ENCODE measurements around the gene DNAH17. TPM values are rescaled to one million over a fixed set of nuclear protein-coding genes. Genes with fewer than 3 reads are reported as not detected.

Gene DNAH17
- total RNA-seq, 1 donor from 2014 or later = 2.0 TPM

DNA sequence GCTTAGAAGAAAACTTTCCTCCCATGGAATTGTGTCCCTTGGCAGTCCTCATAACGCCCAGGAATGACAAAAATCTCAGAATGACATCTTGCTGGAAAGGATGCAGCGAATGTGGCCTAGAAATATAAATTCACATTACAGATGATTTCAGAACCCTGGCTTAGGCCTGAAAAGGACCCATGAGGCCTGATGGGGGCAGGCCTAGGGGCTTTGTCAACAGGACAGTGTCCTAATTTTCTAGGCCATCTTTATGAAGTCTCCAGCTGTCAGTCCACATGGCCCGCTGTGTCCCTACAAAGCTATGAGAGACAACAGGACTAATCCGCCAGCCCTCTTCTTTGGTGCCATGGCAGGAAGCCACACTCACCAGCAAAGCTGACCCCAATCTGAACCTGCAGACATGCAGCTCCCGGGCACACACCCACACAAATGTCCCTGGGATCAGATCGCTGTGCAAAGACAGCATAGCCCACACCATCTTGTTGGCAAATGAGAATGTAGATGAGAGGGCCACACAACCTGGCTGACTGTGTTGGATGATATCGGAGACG, 40.4 kb upstream of the DNAH17 start:
- H3K27ac ChIP-seq = no peak overlapping the region

DNA sequence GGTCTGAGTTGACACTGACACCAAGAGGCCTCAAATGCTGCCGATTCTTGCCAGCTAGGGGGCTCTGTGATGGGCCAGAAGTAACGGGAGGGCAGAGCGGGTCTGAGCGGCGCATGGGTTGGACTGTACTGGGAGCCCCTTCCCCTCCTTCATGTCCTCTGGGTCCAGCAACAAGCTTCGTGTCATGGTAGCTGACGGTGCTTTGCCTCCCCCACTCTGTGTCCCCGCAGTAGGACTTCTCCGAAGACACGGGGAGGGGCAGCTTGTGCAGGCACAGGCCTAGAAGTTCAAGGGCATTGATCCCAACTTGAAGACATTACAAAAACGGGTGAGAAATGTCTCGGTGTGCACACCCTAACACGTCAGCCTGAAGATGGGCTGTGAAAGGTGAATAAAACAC, 39.8 kb upstream of the DNAH17 start:
- Histone ChIP-seq H3K4me3 (no peak overlapping the region), H3K27me3 (no peaks in the 10 kb centered on the region), H3K9me3 (no peaks in the 10 kb centered on the region), H3K27ac (no peak overlapping the region), H3K4me1 (no peaks in the 10 kb centered on the region), H3K36me3 (no peaks in the 10 kb centered on the region)
- no peak for DNase-seq (ENCODE audit: extremely low spot score in 2 of 2)
- TF ChIP-seq POLR2AphosphoS5 (IDR thresholded peaks at IDR 0.05; ENCODE audit: insufficient read depth in 1 of 2, low read depth in 1 of 2) (no peak), POLR2A (IDR thresholded peaks at IDR 0.05) (no peak)
- TF ChIP-seq, protein P1, sequence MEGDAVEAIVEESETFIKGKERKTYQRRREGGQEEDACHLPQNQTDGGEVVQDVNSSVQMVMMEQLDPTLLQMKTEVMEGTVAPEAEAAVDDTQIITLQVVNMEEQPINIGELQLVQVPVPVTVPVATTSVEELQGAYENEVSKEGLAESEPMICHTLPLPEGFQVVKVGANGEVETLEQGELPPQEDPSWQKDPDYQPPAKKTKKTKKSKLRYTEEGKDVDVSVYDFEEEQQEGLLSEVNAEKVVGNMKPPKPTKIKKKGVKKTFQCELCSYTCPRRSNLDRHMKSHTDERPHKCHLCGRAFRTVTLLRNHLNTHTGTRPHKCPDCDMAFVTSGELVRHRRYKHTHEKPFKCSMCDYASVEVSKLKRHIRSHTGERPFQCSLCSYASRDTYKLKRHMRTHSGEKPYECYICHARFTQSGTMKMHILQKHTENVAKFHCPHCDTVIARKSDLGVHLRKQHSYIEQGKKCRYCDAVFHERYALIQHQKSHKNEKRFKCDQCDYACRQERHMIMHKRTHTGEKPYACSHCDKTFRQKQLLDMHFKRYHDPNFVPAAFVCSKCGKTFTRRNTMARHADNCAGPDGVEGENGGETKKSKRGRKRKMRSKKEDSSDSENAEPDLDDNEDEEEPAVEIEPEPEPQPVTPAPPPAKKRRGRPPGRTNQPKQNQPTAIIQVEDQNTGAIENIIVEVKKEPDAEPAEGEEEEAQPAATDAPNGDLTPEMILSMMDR (IDR thresholded peaks at IDR 0.05) = no peak
- intact Hi-C loops (cut with DNase I) = no loop called here

More for the DNA sequence above, 40.4 kb upstream of the DNAH17 start:
- Histone ChIP-seq H3K4me3 (no peak overlapping the region), H3K36me3 (no peaks in the 10 kb centered on the region), H3K9me3 (no peaks in the 10 kb centered on the region), H3K27me3 (no peaks in the 10 kb centered on the region), H3K4me1 (no peaks in the 10 kb centered on the region)
- no peak for TF ChIP-seq POLR2A (IDR thresholded peaks at IDR 0.05)
- TF ChIP-seq POLR2AphosphoS5 (IDR thresholded peaks at IDR 0.05; ENCODE audit: insufficient read depth in 1 of 2, low read depth in 1 of 2) = no peak
- TF ChIP-seq, protein P1 (IDR thresholded peaks at IDR 0.05) = no peak
- DNase-seq (ENCODE audit: extremely low spot score in 2 of 2) = no peak
- intact Hi-C loops (cut with DNase I) = no loop called here

DNA sequence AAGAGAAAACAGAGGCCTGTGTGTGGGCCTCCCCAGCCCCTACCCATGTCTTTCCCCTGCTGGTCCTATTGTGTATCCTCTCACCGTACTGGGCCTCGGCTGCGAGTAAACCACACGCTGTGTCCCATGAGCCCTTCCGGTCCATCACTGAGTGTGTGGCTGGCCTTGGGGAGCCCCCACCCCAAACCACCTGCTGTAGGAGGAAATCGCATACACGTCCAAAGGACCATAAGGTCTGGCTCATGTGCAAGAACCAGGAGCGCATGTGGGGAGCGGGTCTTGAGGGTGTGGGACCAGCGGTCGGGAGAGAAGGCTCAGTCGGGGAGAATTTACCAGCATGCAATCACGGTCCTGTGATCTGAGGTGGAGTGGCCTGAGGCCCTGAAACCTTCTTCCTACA, 38.4 kb upstream of the DNAH17 start:
- no peaks in the 10 kb centered on the region for H3K9me3 ChIP-seq
- TF ChIP-seq, protein P1 (IDR thresholded peaks at IDR 0.05) = no peak
- TF ChIP-seq POLR2A (IDR thresholded peaks at IDR 0.05) (no peak), POLR2AphosphoS5 (IDR thresholded peaks at IDR 0.05; ENCODE audit: insufficient read depth in 1 of 2, low read depth in 1 of 2) (no peak)
- no peaks in the 10 kb centered on the region for H3K36me3 ChIP-seq
- DNase-seq (ENCODE audit: extremely low spot score in 2 of 2) = no peak
- H3K4me1 ChIP-seq = no peaks in the 10 kb centered on the region
- H3K4me3 ChIP-seq = no peak overlapping the region
- no peaks in the 10 kb centered on the region for H3K27me3 ChIP-seq
- intact Hi-C loops (cut with DNase I) = no loop called here
- no peak overlapping the region for H3K27ac ChIP-seq

DNA sequence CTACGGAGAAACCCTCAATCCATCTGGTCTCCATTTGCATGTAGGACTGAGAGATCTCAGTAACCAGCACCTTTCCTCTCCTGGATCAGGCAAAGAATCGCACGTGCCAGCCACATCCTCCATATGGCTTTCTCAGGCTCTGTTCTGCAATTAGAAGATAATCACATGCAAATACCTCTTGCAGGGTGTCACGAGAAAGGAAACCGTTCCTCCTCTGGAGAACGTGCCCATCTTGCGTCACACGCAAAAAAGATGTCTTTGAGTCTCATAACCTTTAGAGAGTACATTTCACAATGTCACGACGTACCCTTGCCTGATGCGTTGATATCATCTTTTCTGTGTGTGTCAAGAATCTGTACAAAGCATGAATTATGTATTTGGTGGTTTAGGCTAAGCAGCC, 36.2 kb upstream of the DNAH17 start:
- H3K27me3 ChIP-seq = no peaks in the 10 kb centered on the region
- H3K4me3 ChIP-seq = no peak overlapping the region
- no peaks in the 10 kb centered on the region for H3K36me3 ChIP-seq
- H3K9me3 ChIP-seq = no peaks in the 10 kb centered on the region
- intact Hi-C loops (cut with DNase I) = no loop called here
- H3K4me1 ChIP-seq = no peaks in the 10 kb centered on the region
- no peak for DNase-seq (ENCODE audit: extremely low spot score in 2 of 2)
- H3K27ac ChIP-seq = no peak overlapping the region
- TF ChIP-seq, protein P1 (IDR thresholded peaks at IDR 0.05) = no peak
- TF ChIP-seq POLR2AphosphoS5 (IDR thresholded peaks at IDR 0.05; ENCODE audit: insufficient read depth in 1 of 2, low read depth in 1 of 2) = no peak
- no peak for TF ChIP-seq POLR2A (IDR thresholded peaks at IDR 0.05)

DNA sequence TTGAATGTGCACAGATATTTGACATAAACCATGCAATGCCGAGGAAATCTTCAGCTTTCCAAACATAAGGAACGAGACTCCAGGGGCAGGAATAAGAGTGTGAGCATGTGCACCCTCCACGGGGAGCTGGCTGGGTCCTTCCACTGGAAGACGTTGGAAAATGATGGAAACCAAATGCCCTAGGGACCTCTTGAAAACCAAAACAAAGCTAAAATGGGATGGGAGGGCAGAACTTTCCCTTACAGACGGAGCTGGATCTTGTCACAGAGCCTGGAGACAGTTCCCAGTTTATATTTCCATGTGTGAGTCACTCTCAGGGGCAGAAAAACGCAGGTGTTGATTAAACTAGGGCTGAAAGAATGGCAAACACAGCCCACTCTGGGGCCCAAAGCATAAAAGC, 34.4 kb upstream of the DNAH17 start:
- no peaks in the 10 kb centered on the region for H3K9me3 ChIP-seq
- H3K27ac ChIP-seq = no peak overlapping the region
- intact Hi-C loops (cut with DNase I) = no loop called here
- H3K36me3 ChIP-seq = no peaks in the 10 kb centered on the region
- no peak for DNase-seq (ENCODE audit: extremely low spot score in 2 of 2)
- no peaks in the 10 kb centered on the region for H3K4me1 ChIP-seq
- no peak overlapping the region for H3K4me3 ChIP-seq
- H3K27me3 ChIP-seq = no peaks in the 10 kb centered on the region
- TF ChIP-seq POLR2A (IDR thresholded peaks at IDR 0.05) (no peak), POLR2AphosphoS5 (IDR thresholded peaks at IDR 0.05; ENCODE audit: insufficient read depth in 1 of 2, low read depth in 1 of 2) (no peak)
- TF ChIP-seq, protein P1 (IDR thresholded peaks at IDR 0.05) = no peak

All from vagina (tissue), 2 donors.